Measurements from ENCODE around the gene APP. TPM values are rescaled to one million over a fixed set of nuclear protein-coding genes. Genes with fewer than 3 reads are reported as not detected.

Gene APP
- polyA plus RNA-seq, 1 experiment = 964 TPM

GRCh38 chr21:25986928-25987327 lies 183.6 kb downstream of the APP start:
- no peaks in the 10 kb centered on the region for H3K27me3 ChIP-seq (ENCODE audit: control insufficient read depth, insufficient read depth, low read length)
- CTCF ChIA-PET = interaction anchor here (1.7 kb wide), 1 partner anchor 12 kb away, joined by 3 read pairs; no protein-coding TSS in a partner anchor
- no peak overlapping the region for H3K4me3 ChIP-seq (ENCODE audit: low read depth, low read length)
- no peaks in the 10 kb centered on the region; the same call in none of the 2 replicates for H3K36me3 ChIP-seq (ENCODE audit: control insufficient read depth, insufficient read depth, low read length)
- TF ChIP-seq, protein P1, sequence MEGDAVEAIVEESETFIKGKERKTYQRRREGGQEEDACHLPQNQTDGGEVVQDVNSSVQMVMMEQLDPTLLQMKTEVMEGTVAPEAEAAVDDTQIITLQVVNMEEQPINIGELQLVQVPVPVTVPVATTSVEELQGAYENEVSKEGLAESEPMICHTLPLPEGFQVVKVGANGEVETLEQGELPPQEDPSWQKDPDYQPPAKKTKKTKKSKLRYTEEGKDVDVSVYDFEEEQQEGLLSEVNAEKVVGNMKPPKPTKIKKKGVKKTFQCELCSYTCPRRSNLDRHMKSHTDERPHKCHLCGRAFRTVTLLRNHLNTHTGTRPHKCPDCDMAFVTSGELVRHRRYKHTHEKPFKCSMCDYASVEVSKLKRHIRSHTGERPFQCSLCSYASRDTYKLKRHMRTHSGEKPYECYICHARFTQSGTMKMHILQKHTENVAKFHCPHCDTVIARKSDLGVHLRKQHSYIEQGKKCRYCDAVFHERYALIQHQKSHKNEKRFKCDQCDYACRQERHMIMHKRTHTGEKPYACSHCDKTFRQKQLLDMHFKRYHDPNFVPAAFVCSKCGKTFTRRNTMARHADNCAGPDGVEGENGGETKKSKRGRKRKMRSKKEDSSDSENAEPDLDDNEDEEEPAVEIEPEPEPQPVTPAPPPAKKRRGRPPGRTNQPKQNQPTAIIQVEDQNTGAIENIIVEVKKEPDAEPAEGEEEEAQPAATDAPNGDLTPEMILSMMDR (IDR thresholded peaks at IDR 0.05; ENCODE audit: insufficient read depth, low read depth, low read length) = no peak
- no peak for DNase-seq (ENCODE audit: low read depth)
- POLR2A ChIA-PET = no interaction called here

- CTCF ChIA-PET = no interaction called here
- POLR2A ChIA-PET = interaction anchor here (0.6 kb wide), 1 partner anchor 40 kb away, joined by 3 read pairs; no protein-coding TSS in a partner anchor
- DNase-seq (ENCODE audit: low read depth) = no peak
- no peaks in the 10 kb centered on the region; the same call in none of the 2 replicates for H3K36me3 ChIP-seq (ENCODE audit: control insufficient read depth, insufficient read depth, low read length)
- no peak overlapping the region for H3K4me3 ChIP-seq (ENCODE audit: low read depth, low read length)
- no peaks in the 10 kb centered on the region for H3K27me3 ChIP-seq (ENCODE audit: control insufficient read depth, insufficient read depth, low read length)
- TF ChIP-seq, protein P1 (IDR thresholded peaks at IDR 0.05; ENCODE audit: insufficient read depth, low read depth, low read length) = no peak
Measured at GRCh38 chr21:25985990-25986389, 184.6 kb downstream of the APP start.

DNA sequence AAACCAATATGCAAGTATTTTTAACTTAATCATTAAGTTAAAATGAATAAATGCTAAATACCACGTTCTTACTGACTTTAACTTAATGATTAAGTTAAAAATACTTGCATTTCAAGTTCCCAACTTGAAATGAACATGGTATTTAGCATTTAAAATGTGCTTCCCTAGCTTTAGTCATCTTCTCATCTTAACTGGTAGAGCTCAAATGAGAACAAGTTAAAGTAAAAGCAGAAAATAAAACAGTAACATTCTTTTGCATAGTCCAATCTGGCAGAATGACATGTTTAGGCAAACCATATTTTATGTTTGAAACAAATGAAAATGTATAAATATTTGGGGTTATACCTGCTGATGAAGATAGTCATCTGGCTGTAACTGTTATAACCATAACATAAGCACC lies 186.0 kb downstream of the APP start:
- DNase-seq (ENCODE audit: low read depth) = no peak
- Histone ChIP-seq H3K4me3 (ENCODE audit: low read depth, low read length) (no peak overlapping the region), H3K27me3 (ENCODE audit: control insufficient read depth, insufficient read depth, low read length) (no peaks in the 10 kb centered on the region), H3K36me3 (ENCODE audit: control insufficient read depth, insufficient read depth, low read length) (peaks cover 3% of the 10 kb centered on the region)
- ChIA-PET POLR2A (no interaction called here), CTCF (interaction anchor here (0.8 to 1.1 kb wide), 2 partner anchors 9 to 58 kb away, joined by 3 read pairs; no protein-coding TSS in a partner anchor)
- TF ChIP-seq, protein P1 (IDR thresholded peaks at IDR 0.05; ENCODE audit: insufficient read depth, low read depth, low read length) = no peak

DNA sequence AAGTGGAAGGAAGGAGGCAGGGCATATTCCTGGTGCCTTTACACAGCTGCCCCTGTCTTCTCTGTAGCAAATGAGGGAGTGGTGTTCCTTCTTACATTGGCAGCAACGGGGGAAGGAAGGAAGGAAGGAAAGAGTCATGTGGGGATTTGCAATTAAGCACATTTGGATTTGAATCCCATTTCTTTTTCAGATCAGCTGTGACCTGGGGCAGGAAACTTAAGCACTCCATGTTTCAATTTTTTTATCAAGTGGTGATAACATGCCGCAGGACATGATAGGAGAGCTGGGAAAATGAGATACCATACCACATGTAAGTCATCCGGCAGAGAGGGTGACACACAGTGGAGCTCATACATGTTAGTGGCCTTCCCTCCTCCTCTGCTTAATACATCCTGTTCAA lies 186.8 kb downstream of the APP start:
- no peak overlapping the region for H3K4me3 ChIP-seq (ENCODE audit: low read depth, low read length)
- no peak for DNase-seq (ENCODE audit: low read depth)
- no peaks in the 10 kb centered on the region for H3K27me3 ChIP-seq (ENCODE audit: control insufficient read depth, insufficient read depth, low read length)
- peaks cover 3% of the 10 kb centered on the region for H3K36me3 ChIP-seq (ENCODE audit: control insufficient read depth, insufficient read depth, low read length)
- TF ChIP-seq, protein P1 (IDR thresholded peaks at IDR 0.05; ENCODE audit: insufficient read depth, low read depth, low read length) = no peak
- ChIA-PET POLR2A (no interaction called here), CTCF (interaction anchor here (1.1 kb wide), 1 partner anchor 10 kb away, joined by 3 read pairs; no protein-coding TSS in a partner anchor)

GRCh38 chr21:25980710-25981109 lies 189.9 kb downstream of the APP start:
- Histone ChIP-seq H3K36me3 (ENCODE audit: control insufficient read depth, insufficient read depth, low read length) (peaks cover 3% of the 10 kb centered on the region), H3K4me3 (ENCODE audit: low read depth, low read length) (no peak overlapping the region), H3K27me3 (ENCODE audit: control insufficient read depth, insufficient read depth, low read length) (no peaks in the 10 kb centered on the region)
- TF ChIP-seq, protein P1 (IDR thresholded peaks at IDR 0.05; ENCODE audit: insufficient read depth, low read depth, low read length) = no peak
- POLR2A ChIA-PET = no interaction called here
- CTCF ChIA-PET = no interaction called here
- no peak for DNase-seq (ENCODE audit: low read depth)

Measured in BJ (cell line).